Left renal pelvis (tissue), 4 donors: ENCODE data around the gene PLVAP. TPM values are rescaled to one million over a fixed set of nuclear protein-coding genes. Genes with fewer than 3 reads are reported as not detected.
"Not testable (repeated sequence)": the region's sequence is repeated elsewhere in the genome, so short reads cannot be mapped to it uniquely, and the experiment has no call there.

Experiments
- DNase-seq, 4 donors: peaks; one replicate each; pipeline ENCODE4 v3.0.0-alpha.2; 2013; ENCODE audit warnings: low read depth in 4 of 4, low spot score in 3 of 4
- polyA plus RNA-seq, 4 donors: library from polyadenylated mRNA; unstranded; fragments of 120-200 nt; gene quantifications; one replicate each; pipeline ENCODE4 v1.2.1, GENCODE V29; 2013; ENCODE audit not compliant: insufficient read length in 4 of 4

PLVAP gene
- polyA plus RNA-seq, 4 donors: 75.0 to 188 (median 171) TPM

DNA sequence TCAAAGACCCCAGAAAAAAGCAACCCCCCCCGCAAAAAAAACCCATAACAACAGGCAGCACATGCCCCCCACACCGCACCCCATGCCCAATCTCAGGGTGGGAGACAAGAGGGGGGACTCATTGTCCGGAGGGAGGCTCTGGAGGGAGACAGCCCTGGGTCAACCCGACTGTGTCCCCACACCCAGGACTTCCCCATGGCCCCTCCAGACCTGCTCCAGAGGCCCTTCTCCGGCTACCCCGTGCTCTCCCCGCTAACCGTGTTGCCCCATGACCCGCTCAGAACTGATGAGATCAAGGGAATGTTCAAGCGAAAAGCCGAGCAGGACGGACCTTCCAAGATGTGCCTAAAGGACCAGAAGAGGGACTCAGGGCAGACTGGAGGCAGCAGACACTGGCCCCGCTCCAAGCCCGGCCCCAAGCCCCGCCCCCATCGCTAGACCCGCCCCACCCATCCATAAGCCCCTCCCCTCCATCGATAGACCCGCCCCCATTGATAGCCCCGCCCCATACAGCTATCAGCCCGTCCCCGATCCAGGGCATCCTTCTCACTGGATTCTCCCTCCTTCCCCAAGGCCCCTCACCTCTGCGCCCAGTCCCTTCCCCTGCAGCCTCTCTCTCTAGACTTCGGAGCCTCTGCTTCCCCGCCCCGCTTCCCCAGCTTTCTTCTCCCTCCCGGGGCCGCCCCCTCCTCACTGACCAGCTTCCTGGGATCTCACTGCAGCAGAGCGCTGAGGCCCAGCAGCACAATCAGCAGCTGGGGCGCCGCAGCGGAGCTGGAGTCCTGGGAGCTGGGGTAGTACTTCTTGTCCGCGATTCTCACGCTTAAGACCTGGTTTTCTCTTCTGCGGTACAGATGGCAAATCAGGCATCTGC lies 26.1 kb upstream of the PLVAP start:
- no peak for DNase-seq

DNA sequence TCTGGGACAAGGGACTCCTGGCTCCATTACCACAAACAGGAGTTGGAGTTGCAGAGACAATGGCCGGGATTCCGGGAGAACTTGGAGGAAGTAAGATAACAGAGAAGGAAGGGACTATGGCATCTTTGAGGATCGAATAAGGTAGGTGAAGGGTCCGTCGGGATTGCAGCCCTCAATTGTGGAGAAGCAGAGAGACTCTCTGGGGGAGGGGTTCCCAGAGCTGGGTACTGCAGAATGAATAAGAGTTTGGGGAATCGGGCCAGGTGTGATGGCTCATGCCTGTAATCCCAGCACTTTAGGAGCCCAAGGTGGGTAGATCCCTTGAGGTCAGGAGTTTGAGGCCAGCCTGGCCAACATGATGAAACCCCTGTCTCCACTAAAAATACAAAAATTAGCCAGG lies 24.5 kb upstream of the PLVAP start:
- no peak for DNase-seq

DNA sequence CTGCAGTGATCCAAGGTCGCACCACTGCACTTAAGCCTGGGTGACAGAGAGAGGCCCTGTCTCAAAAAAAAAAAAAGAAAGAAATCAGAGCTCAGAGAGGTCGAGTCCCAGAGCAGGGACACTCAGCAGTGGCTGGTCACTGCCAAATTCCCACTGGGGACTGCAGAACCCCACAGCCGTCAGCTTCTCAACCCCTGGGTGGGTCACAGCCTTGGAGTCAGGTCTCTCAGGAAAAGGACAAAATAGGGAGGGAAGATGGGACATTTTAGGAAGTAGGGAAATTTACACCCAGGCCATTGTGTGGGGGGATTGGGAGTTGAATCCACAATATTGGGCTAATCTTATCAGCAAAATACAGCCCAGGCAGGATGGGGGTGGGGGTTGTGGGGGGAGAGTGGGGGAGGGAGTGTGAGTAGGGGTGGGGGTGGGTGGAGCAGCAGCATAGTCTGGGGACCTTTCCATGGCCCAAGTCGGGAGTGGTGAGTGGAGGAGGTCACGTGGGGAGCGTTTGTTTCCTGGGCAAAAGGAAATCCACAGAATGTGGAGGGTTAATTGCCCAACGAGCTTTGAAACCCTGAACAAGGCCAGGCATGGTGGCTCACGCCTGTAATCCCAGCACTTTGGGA lies 21.9 kb upstream of the PLVAP start:
- no peak for DNase-seq

DNA sequence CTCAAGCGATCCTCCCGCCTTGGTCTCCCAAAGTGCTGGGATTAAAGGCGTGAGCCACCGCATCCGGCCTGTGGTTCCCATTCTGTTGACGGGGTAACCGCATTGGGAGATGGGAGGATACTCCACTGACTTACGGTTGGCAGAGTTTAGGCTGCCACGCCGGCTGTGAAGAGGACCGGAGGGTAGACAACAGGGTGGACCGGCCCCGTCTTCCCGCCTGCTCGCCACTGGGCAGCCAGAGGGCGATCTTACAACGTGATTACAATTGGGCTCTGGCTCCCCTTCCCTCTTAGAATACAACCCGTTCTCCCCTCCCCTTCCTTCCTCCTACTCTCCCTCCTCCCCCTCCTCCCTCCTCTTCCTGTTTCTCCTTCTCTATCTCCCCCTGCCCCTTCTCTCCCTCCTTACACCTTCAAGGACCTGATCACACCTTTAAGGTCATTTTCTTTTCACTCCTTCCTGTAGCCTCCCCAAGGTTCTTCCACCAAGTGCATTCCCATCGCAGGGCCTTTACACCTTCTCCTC lies 17.8 kb upstream of the PLVAP start:
- DNase-seq: no peak

DNA sequence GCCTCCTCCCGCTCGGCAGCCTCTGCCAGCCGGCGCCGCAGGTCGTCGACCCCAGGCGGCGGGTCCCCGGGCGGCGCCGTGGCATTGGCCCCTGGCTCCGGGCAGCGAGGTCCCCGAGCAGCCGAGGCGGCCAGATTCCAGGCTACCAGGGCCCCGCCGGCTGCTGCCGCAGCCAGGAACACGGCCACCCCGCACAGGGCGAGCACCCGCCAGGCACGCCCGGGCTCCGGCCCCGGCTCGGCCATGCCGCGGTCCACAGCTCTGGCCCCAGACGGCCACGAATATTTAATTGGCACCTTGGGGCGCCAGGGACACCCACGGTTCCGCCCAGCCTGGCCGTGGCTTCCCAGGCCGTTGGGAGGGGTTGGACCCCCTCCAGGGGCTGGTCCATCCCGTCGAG lies 16.8 kb upstream of the PLVAP start, which contains the start of gene CCDC194:
TSS of gene CCDC194 (minus strand) at position 283 of the 400 bp plus-strand sequence. CDS start at position 245, 38 bp downstream.
- no peak for DNase-seq

DNA sequence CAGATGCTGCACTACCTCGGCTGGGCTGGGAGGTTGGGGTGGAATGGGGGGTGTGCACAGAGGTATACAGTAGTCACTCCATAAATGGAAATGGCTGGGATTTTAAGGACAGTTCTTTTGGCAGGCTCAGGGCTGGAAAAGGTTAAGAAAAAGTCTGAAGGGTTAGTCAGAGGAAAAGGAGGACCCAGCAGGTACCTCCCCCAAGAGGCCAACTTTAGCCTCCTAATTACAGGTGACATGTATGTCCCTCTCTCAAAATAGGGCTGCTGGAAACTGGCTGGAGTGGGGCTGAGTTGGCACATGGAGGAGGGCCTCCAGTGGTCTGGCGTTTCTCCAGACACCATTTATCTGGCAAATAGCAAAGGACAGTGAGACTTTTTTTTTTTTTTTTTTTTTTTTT lies 15.9 kb upstream of the PLVAP start:
- DNase-seq: no peak

DNA sequence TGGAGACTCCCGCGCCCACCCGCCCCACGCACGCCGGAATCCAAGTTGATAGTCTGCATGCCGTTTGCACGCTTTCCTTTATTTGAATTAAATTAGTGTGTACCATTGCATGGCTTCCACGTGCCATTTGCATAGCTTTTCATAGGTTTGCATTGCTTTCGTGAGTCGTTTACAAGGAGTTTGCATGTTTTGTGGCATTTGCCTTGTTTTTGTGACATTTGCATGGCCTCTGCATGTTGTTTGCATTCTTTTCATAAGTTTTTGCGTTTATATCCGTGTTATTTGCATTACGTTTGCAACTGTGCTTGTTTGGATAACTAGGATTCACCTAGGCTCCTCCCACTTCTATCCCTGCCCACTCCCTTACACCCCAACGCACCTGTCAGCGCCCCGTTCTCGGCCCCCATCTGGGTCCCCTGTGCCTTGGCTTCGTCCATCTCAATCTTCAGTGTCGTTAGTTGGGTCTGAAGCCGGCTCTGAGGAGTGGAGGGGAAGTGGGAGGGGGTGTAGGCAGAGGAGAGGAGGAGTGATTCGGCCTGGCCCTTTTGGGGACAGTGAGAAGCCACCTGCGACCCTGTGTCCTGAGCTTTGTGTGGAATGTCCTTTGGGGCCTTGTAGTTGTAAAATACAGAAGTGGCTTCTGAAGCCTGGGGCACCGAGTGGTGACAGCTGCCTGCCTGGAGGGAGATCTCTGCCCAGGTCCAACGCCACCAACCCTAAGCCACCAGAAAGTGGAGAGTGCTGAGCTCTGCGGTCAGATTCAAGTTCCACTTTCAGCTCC lies 14.4 kb upstream of the PLVAP start:
- DNase-seq: no peak

DNA sequence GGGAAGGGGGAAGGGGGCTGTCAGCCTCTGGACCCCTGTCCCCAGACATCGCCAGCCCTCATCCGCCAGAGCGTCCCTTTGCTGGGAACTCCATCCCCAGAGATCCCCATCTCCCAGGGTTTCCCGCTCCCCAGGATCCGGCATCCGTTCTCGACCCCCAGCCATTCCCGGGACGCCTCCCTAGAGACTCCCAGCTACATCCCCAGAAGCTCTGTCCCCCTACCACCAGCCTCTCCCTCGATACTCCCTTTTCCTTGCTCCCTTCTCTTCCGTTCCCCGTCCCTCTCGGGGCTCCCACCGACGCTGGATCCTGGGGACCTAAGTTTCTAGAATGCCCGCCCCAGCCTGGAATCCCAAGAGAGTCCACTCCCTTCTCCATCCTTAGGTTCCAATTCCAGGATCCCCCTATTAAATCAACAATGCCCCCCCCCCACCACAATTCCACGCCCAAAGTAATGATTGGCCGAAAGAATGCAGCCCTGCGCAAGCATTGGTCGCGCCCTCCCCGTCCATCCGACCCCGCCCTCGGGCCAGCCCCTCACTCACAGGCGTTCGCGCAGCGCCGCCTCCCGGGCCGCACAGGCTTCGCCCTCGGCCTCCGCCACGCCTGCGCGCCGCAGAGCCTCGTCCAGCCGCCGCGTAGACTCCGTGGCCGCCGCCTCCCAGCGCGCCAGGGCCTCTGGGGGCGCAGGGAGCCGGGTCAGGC lies 13.7 kb upstream of the PLVAP start:
- peak; percentile 84 to 92 (median 88) for DNase-seq

DNA sequence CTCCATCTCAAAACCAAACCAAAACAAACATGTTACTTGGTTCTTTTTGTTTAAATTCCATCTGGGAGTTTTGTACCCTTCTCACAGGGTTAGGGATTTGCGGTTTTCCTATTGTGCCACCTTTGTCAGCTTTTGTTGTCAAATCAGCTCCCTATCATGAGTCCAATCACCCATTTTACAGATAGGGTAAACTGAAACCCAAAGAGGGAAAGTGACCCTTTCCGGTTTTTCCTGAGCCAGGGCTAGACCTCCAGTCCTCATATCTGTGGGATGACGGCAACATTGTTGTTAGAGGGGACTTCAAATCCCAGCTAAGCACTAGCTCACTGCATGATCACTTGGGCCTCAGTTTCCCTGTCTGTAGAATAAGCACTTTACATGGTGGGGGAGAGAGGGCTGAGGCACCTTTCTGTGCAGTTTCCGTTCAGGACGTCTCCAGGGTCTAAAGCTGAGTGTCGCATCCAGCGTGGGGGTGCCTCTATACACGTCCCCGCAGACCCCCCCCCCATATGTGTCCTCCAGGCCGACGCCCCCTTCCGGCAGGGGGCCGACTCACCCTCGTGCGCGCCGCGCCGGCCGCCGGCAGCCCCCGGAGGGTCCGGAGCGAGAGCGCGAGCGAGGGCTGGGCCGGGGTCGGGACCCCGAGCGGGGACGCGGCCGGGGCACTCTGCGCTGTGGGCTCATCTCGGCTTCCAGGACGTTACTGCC lies 13.0 kb upstream of the PLVAP start:
- no peak for DNase-seq

DNA sequence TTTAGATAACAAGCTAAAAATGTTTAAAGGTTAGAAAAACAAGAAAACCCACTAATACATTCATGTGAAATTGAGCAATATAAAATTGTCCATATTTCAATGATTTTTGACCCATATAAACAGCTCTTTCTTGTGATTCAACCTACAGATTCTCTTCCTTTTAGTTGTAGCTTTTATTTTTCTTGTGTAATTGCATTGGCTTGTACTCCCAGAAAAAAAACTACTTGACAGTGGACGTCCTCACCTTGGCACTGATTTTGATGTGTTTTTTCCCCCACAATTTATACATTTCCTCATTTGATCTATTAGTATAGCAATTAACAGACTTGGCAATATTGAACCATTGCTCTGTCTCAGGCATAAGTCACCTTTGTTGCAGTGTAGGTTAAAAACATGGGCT lies 12.1 kb upstream of the PLVAP start:
- no peak for DNase-seq

DNA sequence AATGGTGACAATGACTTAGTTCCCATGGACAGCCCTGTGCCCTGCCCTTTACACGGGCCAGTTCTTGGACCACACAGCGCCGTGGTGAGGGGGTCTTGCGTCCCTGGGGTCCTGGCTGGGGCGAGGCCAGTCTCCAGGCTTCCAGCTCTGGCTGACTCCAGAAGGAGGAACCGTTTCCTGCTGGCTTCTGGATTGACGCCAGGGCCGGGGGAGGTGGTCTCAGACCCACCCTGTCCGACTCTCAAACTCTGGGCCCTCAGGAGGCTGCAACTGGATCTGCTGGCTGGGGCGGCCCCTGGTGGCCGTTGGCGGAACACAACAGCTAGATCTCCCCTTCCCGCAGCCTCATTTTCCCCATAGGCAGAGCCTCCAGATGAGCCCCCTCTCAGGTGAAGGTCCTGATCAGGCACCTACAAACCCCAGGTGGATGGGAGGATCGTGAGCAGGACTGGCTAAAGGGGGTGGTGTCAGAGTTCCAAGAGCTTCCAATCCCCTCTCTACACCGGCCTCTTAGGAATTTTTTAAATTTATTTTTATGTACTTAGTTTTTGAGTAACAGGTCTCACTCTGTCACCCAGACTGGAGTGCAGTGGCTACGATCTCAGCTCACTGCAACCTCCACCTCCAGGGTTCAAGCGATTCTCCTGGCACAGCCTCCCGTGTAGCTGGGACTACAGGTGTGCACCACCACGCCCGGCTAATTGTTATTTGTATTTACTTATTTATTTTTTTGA lies 8.9 kb upstream of the PLVAP start:
- DNase-seq: no peak

DNA sequence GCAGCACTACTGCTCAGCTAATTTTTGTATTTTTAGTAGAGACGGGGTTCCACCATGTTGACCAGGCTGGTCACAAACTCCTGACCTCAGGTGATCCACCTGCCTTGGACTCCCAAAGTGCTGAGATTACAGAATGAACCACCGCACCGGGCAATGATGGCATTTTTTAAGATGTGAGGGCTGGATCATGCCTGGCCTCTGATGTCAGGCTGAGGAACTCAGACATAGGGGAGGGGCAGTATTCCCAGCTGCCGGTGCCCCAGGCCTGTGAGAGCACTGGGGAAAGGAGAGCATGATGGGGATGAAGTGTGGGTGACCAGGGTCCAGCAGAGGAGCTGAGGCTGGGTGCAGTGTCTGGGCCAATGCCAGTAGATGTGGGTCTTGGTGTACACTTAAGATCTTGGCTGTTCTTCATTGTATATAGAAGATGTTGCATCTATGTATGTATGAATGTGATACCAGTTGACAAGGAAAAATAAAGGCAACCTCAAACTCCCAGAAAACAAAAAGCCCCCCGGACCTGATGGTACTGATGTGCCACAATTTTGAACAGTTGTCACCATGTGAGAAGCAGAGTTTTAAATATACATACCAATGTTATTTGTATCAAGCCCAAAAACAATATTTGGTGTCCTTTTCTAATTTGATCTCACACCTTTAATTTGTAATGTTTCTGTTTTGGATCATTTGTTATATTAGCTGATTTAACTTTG lies 3.4 kb upstream of the PLVAP start:
- no peak for DNase-seq

DNA sequence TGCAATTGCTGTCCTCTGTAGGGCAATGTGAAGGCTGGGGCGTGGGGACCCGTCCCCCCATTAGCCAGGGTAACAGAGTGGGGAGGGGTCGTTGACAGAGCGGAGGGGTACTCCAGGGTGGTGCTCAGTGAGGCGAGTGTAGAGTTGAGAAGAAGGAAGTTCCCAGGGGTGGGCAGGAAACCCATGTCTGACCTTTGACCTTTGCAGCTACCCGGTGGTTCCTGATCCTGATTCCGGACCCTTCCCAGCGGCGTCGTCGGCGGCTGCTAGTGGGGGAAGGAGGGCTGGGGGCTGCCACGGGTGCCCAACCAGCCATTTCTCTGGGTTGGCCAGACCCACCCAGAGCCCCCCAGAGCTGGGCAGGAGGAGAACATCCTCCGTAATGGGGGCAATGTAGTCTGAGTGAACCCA lies 2.1 kb upstream of the PLVAP start:
- DNase-seq: no peak

DNA sequence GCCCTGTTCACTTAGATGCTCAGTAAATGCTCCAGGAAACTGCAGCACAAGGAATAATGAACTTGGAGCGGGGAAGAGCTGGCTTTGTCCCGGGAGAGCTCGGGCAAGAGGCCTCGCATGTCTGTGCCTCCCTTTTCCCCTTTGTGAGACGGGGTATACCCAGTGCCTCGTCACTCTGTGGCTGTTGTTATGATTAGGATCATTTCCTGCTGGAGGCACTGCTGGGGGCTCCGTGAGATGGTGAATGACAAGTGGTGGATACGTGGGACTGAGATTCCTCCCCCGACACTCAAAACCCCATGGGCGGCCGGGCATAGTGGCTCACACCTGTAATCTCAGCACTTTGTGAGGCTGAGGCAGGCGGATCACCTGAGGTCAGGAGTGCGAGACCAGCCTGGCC lies 1.1 kb upstream of the PLVAP start:
- no peak for DNase-seq

DNA sequence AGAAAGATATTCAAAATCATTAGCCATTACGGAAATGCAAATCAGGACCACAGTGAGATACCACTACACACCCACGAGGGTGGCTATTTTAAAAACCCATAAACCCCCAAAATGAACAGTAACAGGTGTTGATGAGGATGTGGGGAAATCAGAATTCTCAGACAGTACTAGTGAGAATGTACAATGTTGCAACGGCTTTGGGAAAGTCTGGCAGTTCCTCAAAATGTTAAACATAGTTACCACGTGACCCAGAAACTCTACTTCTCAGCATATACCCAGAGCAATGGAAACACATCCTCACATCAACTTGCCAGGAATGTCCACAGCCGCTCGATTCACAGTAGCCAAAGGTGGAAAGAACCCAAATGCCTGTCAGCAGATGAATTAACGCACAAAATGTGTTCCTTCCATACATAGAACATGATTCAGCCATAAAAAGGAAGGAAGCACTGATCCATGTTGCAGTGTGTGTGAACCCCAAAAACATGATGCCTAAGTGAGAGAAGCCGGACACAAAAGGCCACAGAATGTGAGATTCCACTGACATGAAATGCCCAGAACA lies 7.0 kb downstream of the PLVAP start:
- DNase-seq: no peak

DNA sequence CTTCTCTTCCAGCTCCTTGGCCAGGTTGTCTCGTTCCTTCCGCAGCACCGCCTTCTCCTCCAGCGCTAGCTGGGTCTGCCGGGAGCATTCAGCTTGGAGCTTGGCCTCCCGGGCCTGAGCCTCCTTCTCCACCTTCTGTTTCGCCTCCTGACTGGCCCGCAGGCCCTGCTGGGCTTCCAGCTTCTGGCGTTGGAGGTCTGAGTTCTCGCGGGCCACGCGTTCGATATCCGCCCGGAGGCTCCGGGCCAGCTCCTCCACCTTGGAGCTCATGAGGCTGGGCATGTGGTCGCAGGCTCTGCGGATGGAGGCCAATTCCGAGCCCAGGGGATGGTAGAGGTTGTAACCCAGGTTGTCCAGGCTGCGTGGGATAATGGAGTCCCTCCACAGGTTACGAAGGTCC lies 11.8 kb downstream of the PLVAP start:
- DNase-seq: no peak

DNA sequence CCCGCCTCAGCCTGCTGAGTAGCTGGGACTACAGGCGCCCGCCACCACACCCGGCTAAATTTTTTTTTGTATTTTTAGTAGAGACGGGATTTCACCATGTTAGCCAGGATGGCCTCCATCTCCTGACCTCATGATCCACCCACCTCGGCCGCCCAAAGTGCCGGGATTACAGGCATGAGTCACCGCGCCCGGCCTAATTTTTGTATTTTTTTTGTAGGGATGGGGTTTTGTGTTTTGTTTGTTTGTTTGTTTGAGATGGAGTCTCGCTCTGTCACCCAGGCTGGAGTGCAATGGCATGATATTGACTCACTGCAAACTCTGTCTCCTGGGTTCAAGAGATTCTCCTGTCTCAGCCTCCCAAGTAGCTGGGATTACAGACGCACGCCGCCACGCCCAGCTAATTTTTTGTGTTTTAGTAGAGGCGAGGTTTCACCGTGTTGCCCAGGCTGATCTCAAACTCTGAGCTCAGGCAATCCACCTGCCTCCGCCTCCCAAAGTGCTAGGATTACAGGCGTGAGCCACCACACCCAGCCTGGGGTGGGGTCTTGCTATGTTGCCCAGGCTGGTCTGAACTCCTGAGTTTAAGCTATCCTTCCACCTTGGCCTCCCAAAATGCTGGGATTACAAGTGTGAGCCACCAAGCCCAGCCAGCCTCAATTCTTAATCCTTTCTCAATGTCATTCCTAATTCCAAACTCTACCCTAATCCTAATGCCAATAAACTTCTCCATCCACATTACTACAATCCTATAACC lies 13.1 kb downstream of the PLVAP start:
- not testable (repeated sequence) for DNase-seq
